IPS DF 4.7 (cell line): Measurements from ENCODE around the gene CTBP1.
"Not testable (repeated sequence)": the region's sequence is repeated elsewhere in the genome, so short reads cannot be mapped to it uniquely, and the experiment has no call there.

Source experiments
- DNase-seq: peaks from one replicate; pipeline ENCODE4 v3.0.0-alpha.2; 2013; ENCODE audit warnings: low spot score; ENCODE audit errors: extremely low read depth

Gene CTBP1

DNA sequence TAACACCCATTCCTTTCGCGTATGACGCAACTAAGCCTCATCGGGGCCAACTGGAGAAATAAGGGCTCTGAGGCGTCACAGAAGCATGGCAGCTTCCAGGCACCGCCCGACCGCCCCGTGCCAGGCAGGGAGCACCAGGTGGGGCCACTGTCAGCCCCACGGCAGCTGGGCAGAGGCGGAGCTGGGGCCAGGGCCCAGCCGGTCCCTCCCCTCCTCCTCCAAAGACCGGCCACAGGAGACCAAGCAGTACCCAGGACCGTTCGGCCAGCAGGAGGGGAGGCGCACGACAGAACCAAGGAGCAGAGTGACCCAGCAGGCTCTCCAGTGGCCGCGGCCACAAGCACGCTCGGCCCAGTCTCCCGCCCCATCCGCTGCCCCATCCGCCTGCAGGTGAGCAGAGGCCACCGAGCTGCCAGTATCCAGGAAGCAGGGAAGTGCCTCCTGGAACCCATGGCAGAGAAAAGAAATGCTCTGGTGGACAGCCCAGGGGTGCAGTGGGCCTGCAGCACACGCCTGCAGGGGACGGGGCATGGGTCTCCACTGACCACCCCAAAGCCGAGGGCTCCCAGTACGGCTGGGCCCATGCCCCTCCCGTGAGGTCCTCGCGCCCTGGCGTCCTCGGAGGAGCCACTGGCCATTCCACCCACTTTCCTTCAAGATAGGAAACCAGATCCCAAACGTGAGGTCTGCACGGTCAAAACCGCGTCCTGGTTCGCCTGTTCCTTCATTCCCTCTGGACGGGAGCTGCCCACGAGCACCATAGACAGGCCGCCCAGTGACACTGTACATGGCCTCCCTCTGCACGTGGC is 9.6 kb downstream of the CTBP1 start:
- DNase-seq = no peak

- DNase-seq = no peak
These were observed 10.3 kb downstream of the CTBP1 start for GRCh38 chr4:1238676-1239000.

- no peak for DNase-seq
These were observed 10.8 kb downstream of the CTBP1 start for GRCh38 chr4:1237981-1238675.

GRCh38 chr4:1237261-1237660 is 11.7 kb downstream of the CTBP1 start:
- DNase-seq = not testable (repeated sequence)

DNA sequence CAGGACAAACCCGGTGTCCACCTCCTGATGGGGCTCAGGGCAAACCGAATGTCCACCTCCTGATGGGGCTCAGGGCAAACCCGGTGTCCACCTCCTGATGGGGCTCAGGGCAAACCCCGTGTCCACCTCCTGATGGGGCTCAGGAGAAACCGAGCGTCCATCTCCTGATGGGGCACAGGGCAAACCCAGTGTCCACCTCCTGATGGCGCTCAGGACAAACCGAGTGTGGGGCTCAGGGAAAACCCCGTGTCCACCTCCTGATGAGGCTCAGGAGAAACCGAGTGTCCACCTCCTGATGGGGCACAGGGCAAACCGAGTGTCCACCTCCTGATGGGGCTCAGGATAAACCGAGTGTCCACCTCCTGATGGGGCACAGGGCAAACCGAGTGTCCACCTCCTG is 12.1 kb downstream of the CTBP1 start:
- DNase-seq = not testable (repeated sequence)

DNA sequence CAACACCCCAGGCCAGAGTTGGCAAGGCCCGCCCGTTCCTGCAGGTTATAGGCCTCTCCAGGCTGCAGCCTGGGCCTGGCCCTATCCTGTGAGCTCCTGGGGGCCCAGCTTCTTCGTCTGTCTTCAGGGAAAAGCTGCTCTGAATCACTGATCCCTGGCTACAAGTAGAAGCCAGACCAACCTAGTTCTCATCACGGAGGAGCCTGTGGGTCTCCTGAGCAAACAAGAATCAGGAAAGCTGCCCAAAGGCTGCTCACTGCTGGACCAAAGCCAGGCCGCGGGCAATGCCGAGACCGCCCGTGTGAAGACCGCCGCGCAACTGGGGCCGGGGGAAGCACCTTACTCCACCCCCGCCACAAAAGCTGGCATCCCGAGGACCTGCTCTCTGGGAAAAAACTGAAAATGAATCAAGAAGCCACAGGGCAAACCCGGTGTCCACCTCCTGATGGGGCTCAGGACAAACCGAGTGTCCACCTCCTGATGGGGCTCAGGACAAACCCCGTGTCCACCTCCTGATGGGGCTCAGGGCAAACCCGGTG is 12.8 kb downstream of the CTBP1 start:
- no peak for DNase-seq

- DNase-seq = no peak
These were observed 13.4 kb downstream of the CTBP1 start for GRCh38 chr4:1235381-1236102.

GRCh38 chr4:1234811-1235292 is 14.1 kb downstream of the CTBP1 start:
- DNase-seq = no peak

- DNase-seq = no peak
These were observed 14.6 kb downstream of the CTBP1 start for GRCh38 chr4:1234309-1234695.

DNA sequence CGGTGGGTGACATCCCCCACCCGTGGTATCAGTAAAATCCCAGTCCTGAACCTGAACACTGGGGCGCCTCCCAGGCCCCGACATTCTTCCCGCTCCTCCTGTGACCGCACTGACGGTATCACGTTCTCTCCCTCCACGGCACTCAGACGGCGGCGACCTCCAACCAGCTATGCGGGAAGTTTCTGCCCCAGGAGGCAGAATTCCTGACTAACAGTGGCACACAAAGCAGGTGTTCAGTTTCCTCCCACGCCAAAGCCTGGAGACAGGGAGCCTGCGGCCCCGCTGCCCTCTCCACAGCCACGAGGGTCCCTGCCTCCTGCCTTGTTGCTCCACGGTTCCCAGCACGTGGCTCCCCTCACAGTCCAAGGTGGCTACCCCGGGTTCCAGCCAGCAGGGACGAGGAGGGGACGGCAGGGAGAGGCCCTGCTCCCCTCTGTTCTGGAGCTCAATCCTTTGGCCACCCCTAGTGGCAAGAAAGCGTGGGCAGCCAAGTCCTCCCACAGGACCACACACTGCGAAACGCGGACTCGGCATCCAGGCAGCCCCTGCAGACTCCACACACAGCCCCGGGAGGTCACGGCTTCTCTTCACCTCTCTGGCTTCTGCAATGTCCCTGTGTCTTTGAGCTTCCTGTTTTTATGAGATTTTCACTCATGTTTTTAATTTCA is 15.2 kb downstream of the CTBP1 start:
- DNase-seq = no peak

DNA sequence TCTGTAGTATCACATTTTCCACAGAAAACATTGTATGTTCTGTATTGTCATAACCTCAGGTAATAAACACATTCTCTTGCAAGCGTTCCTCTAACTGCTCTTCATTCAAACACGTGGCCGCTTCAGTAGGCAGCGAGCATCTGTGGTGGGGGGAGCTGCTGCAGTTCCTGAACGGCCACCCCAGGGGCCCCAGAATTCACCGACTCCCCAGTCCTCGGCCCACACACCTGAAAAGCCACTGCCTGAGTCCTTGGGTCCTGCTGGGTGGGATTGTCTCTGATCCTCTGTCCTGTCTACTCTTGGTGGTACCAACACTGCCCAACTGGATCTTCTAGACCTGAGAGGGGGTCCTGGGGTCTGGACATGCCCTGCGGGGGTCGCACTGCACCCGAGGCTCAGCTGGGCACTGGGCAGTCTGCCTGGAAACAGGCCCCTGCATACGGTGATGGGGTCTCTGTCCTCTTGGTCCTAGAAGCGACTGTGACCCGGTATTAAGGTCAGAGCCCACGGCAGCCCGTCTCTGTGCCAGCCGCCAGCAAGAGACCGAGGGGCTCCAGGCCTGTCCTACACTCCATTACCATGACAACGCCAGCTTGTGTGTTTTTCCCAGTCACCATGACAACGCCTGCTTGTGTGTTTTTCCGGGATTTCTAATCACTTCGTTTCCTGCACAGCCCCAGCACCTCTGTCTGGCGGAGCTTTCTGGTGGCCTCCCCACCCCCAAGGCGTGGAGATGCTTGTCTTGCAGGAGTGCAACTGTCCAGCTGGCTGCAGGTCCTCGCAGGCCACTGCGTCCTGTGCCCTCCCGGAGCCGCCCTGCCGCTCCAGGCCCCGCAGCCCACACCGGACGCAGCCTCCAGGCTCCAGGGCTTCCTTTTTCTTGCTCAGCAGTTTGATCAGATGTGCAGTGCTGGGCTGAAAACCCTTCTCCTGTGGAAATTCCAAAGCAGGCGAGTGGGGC is 16.0 kb downstream of the CTBP1 start:
- DNase-seq = no peak

GRCh38 chr4:1231637-1232360 is 17.1 kb downstream of the CTBP1 start:
- DNase-seq = no peak

DNA sequence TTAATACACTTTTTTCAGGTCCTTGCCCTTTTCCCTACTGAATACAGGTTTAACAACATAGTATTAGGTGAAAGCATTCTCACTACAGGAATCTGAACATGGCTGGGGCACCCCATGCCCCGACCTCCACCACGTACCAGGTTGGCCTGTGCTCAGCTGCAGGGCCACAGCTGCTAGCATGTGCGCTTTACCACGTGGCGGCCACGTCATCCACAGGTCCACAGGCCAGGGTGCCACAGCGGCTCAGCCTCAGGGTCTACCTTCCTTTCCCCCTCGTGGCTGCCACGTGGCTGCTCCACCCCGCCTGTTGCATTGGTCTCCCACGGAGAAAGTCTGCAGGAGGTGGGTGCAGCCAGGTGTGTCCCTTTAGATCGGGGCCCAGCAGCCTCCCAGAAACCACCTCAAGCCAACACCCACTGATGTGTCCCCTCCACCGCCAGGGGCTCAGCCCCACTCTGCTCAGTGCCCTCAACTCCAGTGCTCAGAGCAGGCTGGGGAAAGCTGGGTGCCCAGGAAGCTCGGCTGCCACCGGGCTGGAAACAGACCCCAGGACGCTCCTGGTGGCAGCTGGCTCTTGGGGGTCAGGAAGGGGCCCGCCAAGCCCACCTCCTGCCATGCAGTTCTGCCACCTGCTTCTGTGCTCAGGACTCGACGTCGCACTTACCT is 17.8 kb downstream of the CTBP1 start:
- DNase-seq = no peak

- no peak for DNase-seq
These were observed 18.6 kb downstream of the CTBP1 start for GRCh38 chr4:1230316-1230715.

DNA sequence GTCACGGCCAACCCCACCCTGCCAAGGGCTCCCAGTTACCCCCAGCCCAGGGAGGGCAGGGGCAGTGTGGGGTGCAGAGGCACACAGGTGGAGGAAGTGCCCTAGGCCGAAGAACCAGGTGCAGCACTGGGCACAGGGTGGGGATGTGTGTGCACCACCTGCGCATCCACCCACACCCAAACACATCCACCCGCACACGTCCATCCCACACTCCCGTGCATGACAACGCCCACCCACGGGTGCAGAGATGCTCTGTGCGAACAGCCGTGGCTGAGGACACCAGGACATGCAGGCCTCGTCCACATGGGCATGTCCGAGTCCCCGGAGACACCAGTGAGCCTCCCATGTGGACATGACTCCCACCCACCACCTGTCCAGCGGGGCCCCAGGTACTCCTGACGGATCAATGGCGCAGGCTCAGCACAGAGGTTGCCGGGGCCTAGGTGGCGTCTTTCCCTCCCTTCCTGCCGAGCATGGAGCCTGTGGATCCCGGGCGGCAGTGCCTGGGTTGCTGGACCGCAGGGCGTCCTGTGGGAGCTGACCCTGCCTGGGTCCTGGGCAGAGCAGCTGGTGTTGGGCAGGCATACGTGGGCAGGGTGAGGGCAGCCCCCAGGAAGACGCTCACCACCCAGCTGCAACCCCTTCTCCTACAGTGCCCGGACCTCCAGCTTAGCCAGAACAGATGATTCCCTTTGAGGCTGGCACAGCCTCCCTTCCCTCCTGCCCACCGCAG is 19.6 kb downstream of the CTBP1 start:
- no peak for DNase-seq

- DNase-seq = no peak
These were observed 21.1 kb downstream of the CTBP1 start for GRCh38 chr4:1227816-1228215.

GRCh38 chr4:1226598-1226997 is 22.3 kb downstream of the CTBP1 start:
- no peak for DNase-seq

- DNase-seq = no peak
These were observed 22.8 kb downstream of the CTBP1 start for GRCh38 chr4:1226144-1226481.
